WTC11 (cell line): ENCODE data around the gene OR6N2. TPM values are rescaled to one million over a fixed set of nuclear protein-coding genes. Genes with fewer than 3 reads are reported as not detected.

ENCODE experiments used
- ATAC-seq: fragments of 200-7000 bp; cut with Tn5 transposase; 2 replicates; pipeline ENCODE4 v1.10.0; 2021; ENCODE audit warnings: mild to moderate bottlenecking, moderate library complexity
- Bru-seq: library from RNA; stranded (reverse); fragments of 400-500 nt; gene quantifications from one replicate; lab custom pipeline; 2021; lab: Mats Ljungman, UMichigan
- CTCF ChIA-PET: fragments of 300-600 bp; sonication (Branson Sonifier 250); formaldehyde crosslinking; loops from one replicate; lab custom pipeline; 2021; ENCODE audit warnings: antibody characterized with exemption; lab: Charles Lee
- POLR2A ChIA-PET: fragments of 350-600 bp; sonication (Branson Sonifier 250); formaldehyde crosslinking; loops from one replicate; lab custom pipeline; 2021; ENCODE audit warnings: antibody characterized with exemption; lab: Charles Lee
- DNase-seq: peaks from one replicate; pipeline ENCODE4 v3.0.0; 2021; ENCODE audit warnings: low spot score
- H3K27ac Mint-ChIP-seq: 2 replicates; pipeline ENCODE4 v1.8.0; 2021; ENCODE audit warnings: mixed read lengths
- H3K27me3 Mint-ChIP-seq: 2 replicates; pipeline ENCODE4 v1.8.0; 2021; ENCODE audit warnings: low read depth, mild to moderate bottlenecking, moderate library complexity, mixed read lengths
- H3K36me3 Mint-ChIP-seq: 2 replicates; pipeline ENCODE4 v1.8.0; 2021; ENCODE audit warnings: mixed read lengths
- H3K4me1 Mint-ChIP-seq: 2 replicates; pipeline ENCODE4 v1.8.0; 2022; ENCODE audit warnings: mixed read lengths
- H3K4me3 Mint-ChIP-seq: 2 replicates; pipeline ENCODE4 v1.8.0; 2021; ENCODE audit warnings: mild to moderate bottlenecking, moderate library complexity, mixed read lengths
- H3K9me3 Mint-ChIP-seq: 2 replicates; pipeline ENCODE4 v1.8.0; 2021; ENCODE audit warnings: mixed read lengths
- ATF1 ChIP-seq: sonication (generic); formaldehyde crosslinking; IDR thresholded peaks from 2 replicates; pipeline ENCODE4 v1.8.1; 2023; ENCODE audit warnings: mild to moderate bottlenecking, moderate library complexity, missing genetic modification reagents
- ETV6 ChIP-seq: sonication (generic); formaldehyde crosslinking; IDR thresholded peaks from 2 replicates; pipeline ENCODE4 v1.8.1; 2022; ENCODE audit warnings: mild to moderate bottlenecking, missing genetic modification reagents
- FOXJ3 ChIP-seq: sonication (generic); formaldehyde crosslinking; IDR thresholded peaks from 2 replicates; pipeline ENCODE4 v1.9.0; 2021; ENCODE audit warnings: missing genetic modification reagents, mild to moderate bottlenecking, borderline replicate concordance
- FOXK1 ChIP-seq: sonication (generic); formaldehyde crosslinking; IDR thresholded peaks from 2 replicates; pipeline ENCODE4 v1.8.0; 2022; ENCODE audit warnings: mild to moderate bottlenecking, moderate library complexity, missing genetic modification reagents
- JUN ChIP-seq: sonication (generic); formaldehyde crosslinking; IDR thresholded peaks from 2 replicates; pipeline ENCODE4 v1.8.0; 2023; ENCODE audit warnings: mild to moderate bottlenecking, missing genetic modification reagents
- NFYB ChIP-seq: sonication (generic); formaldehyde crosslinking; conservative IDR thresholded peaks from 2 replicates; pipeline ENCODE4 v1.8.0; 2022; ENCODE audit warnings: low read depth, missing genetic modification reagents
- SMAD3 ChIP-seq: sonication (generic); formaldehyde crosslinking; IDR thresholded peaks from 2 replicates; pipeline ENCODE4 v1.8.0; 2022; ENCODE audit warnings: missing genetic modification reagents, mild to moderate bottlenecking, borderline replicate concordance
- SOX15 ChIP-seq: fragments of 250-450 bp; sonication (Bioruptor Pico); IDR thresholded peaks from 2 replicates; pipeline ENCODE4 v1.9.0; 2021; ENCODE audit warnings: mild to moderate bottlenecking
- ZNF317 ChIP-seq: sonication (generic); formaldehyde crosslinking; IDR thresholded peaks from 2 replicates; pipeline ENCODE4 v1.8.1; 2023; ENCODE audit warnings: low read depth, mild to moderate bottlenecking, moderate library complexity, missing genetic modification reagents, borderline replicate concordance
- ZNF416 ChIP-seq: fragments of 250-450 bp; sonication (Bioruptor Pico); IDR thresholded peaks from 2 replicates; pipeline ENCODE4 v1.9.0; 2021; ENCODE audit warnings: mild to moderate bottlenecking, inconsistent platforms
- ZNF671 ChIP-seq: fragments of 250-450 bp; sonication (Bioruptor Pico); IDR thresholded peaks from 2 replicates; pipeline ENCODE4 v1.8.0; 2021; ENCODE audit warnings: mild to moderate bottlenecking
- long read RNA-seq, 3 experiments: library from RNA in 1 of 3; library from capped mRNA in 1 of 3; library from polyadenylated mRNA in 1 of 3; unstranded in 2 of 3; stranded (forward) in 1 of 3; transcript quantifications; one replicate each; pipeline ENCODE4 v2.0.0, GENCODE V29; 2021
- total RNA-seq: library from RNA; stranded (reverse); gene quantifications from 3 replicates; pipeline ENCODE4 v1.2.3, GENCODE V29; 2021
- TF ChIP-seq, protein P1 (sequence below): sonication (generic); formaldehyde crosslinking; IDR thresholded peaks from 2 replicates; pipeline ENCODE4 v1.8.0; 2023; ENCODE audit warnings: missing genetic modification reagents
- TF ChIP-seq, protein P2 (sequence below): sonication (generic); formaldehyde crosslinking; IDR thresholded peaks from 2 replicates; pipeline ENCODE4 v1.8.1; 2023; ENCODE audit warnings: mild to moderate bottlenecking, moderate library complexity, missing genetic modification reagents
- TF ChIP-seq, protein P3 (sequence below): sonication (generic); formaldehyde crosslinking; IDR thresholded peaks from 2 replicates; pipeline ENCODE4 v1.8.1; 2022; ENCODE audit warnings: low read depth, missing genetic modification reagents, borderline replicate concordance
- TF ChIP-seq, protein P4 (sequence below): sonication (generic); formaldehyde crosslinking; conservative IDR thresholded peaks from 2 replicates; pipeline ENCODE4 v1.8.1; 2022; ENCODE audit warnings: mild to moderate bottlenecking, missing genetic modification reagents
- TF ChIP-seq, protein P5 (sequence below): sonication (generic); formaldehyde crosslinking; IDR thresholded peaks from 2 replicates; pipeline ENCODE4 v1.8.1; 2023; ENCODE audit warnings: mild to moderate bottlenecking, missing genetic modification reagents, borderline replicate concordance
- TF ChIP-seq, protein P6 (sequence below): sonication (generic); formaldehyde crosslinking; IDR thresholded peaks from 2 replicates; pipeline ENCODE4 v1.8.0; 2022; ENCODE audit warnings: mild to moderate bottlenecking, missing genetic modification reagents
- TF ChIP-seq, protein P7 (sequence below): sonication (generic); formaldehyde crosslinking; IDR thresholded peaks from 2 replicates; pipeline ENCODE4 v1.8.0; 2023; ENCODE audit warnings: missing genetic modification reagents, mild to moderate bottlenecking, borderline replicate concordance
- TF ChIP-seq, protein P8 (sequence below): fragments of 250-450 bp; sonication (Bioruptor Pico); IDR thresholded peaks from 2 replicates; pipeline ENCODE4 v2.1.2; 2022; ENCODE audit warnings: mild to moderate bottlenecking, moderate library complexity

OR6N2 gene, protein sequence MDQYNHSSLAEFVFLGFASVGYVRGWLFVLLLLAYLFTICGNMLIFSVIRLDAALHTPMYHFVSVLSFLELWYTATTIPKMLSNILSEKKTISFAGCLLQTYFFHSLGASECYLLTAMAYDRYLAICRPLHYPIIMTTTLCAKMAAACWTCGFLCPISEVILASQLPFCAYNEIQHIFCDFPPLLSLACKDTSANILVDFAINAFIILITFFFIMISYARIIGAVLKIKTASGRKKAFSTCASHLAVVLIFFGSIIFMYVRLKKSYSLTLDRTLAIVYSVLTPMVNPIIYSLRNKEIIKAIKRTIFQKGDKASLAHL
- total RNA-seq, result not detected in 3 replicates
- Bru-seq, nascent RNA, result not detected
- long read RNA-seq, experiment 1, result 0 reads
- long read RNA-seq, experiment 2, result 0 reads
- long read RNA-seq, experiment 3, result 0 reads

DNA sequence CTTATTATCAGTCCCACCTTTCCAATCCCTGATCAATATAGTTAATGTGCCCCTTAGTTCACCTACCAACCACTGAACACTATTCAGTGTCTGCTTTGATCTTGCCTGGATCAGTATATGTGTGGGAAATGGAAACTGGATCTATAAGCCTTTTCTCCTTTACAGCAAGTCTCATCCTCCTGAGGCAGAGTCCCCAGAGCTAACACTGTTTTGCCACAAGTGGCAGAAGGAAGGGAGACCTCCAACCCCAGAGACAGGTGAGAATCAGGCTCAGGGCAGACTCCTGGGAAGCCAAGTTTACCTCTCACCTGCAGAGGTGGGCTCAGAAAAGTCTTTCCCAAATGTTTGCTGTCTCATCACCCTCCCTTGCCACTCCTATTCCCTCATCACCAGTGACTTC is at the start of gene OR6N2:
OR6N2 (minus strand) TSS at position 101 of the 400 bp plus-strand sequence. CDS start 3,569 bp downstream, outside the sequence.
- ChIA-PET CTCF (no interaction called here), POLR2A (no interaction called here)
- Mint-ChIP-seq H3K27me3 (no peaks in the 10 kb centered on the region; the same call in 1 of the 2 replicates), H3K4me1 (no peaks in the 10 kb centered on the region), H3K9me3 (no peaks in the 10 kb centered on the region), H3K27ac (no peak within 1 kb of the TSS), H3K36me3 (no peaks in the 10 kb centered on the region), H3K4me3 (no peak within 1 kb of the TSS)
- ATAC-seq (no peak), DNase-seq (no peak)
- TF ChIP-seq, protein P1, sequence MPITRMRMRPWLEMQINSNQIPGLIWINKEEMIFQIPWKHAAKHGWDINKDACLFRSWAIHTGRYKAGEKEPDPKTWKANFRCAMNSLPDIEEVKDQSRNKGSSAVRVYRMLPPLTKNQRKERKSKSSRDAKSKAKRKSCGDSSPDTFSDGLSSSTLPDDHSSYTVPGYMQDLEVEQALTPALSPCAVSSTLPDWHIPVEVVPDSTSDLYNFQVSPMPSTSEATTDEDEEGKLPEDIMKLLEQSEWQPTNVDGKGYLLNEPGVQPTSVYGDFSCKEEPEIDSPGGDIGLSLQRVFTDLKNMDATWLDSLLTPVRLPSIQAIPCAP (CRISPR knock-in tag), result no peak
- TF ChIP-seq, protein P2, sequence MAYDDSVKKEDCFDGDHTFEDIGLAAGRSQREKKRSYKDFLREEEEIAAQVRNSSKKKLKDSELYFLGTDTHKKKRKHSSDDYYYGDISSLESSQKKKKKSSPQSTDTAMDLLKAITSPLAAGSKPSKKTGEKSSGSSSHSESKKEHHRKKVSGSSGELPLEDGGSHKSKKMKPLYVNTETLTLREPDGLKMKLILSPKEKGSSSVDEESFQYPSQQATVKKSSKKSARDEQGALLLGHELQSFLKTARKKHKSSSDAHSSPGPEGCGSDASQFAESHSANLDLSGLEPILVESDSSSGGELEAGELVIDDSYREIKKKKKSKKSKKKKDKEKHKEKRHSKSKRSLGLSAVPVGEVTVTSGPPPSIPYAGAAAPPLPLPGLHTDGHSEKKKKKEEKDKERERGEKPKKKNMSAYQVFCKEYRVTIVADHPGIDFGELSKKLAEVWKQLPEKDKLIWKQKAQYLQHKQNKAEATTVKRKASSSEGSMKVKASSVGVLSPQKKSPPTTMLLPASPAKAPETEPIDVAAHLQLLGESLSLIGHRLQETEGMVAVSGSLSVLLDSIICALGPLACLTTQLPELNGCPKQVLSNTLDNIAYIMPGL (CRISPR knock-in tag), result no peak
- TF ChIP-seq, protein P3, sequence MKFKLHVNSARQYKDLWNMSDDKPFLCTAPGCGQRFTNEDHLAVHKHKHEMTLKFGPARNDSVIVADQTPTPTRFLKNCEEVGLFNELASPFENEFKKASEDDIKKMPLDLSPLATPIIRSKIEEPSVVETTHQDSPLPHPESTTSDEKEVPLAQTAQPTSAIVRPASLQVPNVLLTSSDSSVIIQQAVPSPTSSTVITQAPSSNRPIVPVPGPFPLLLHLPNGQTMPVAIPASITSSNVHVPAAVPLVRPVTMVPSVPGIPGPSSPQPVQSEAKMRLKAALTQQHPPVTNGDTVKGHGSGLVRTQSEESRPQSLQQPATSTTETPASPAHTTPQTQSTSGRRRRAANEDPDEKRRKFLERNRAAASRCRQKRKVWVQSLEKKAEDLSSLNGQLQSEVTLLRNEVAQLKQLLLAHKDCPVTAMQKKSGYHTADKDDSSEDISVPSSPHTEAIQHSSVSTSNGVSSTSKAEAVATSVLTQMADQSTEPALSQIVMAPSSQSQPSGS (CRISPR knock-in tag), result no peak
- TF ChIP-seq ATF1 (CRISPR knock-in tag), result no peak
- TF ChIP-seq ZNF317 (CRISPR knock-in tag), result no peak
- TF ChIP-seq FOXK1 (CRISPR knock-in tag), result no peak
- no peak for TF ChIP-seq JUN (CRISPR knock-in tag)
- TF ChIP-seq SMAD3 (CRISPR knock-in tag), result no peak
- TF ChIP-seq, protein P4, sequence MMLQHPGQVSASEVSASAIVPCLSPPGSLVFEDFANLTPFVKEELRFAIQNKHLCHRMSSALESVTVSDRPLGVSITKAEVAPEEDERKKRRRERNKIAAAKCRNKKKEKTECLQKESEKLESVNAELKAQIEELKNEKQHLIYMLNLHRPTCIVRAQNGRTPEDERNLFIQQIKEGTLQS, result no peak
- TF ChIP-seq ZNF671, result no peak
- TF ChIP-seq NFYB, result no peak
- TF ChIP-seq, protein P5, sequence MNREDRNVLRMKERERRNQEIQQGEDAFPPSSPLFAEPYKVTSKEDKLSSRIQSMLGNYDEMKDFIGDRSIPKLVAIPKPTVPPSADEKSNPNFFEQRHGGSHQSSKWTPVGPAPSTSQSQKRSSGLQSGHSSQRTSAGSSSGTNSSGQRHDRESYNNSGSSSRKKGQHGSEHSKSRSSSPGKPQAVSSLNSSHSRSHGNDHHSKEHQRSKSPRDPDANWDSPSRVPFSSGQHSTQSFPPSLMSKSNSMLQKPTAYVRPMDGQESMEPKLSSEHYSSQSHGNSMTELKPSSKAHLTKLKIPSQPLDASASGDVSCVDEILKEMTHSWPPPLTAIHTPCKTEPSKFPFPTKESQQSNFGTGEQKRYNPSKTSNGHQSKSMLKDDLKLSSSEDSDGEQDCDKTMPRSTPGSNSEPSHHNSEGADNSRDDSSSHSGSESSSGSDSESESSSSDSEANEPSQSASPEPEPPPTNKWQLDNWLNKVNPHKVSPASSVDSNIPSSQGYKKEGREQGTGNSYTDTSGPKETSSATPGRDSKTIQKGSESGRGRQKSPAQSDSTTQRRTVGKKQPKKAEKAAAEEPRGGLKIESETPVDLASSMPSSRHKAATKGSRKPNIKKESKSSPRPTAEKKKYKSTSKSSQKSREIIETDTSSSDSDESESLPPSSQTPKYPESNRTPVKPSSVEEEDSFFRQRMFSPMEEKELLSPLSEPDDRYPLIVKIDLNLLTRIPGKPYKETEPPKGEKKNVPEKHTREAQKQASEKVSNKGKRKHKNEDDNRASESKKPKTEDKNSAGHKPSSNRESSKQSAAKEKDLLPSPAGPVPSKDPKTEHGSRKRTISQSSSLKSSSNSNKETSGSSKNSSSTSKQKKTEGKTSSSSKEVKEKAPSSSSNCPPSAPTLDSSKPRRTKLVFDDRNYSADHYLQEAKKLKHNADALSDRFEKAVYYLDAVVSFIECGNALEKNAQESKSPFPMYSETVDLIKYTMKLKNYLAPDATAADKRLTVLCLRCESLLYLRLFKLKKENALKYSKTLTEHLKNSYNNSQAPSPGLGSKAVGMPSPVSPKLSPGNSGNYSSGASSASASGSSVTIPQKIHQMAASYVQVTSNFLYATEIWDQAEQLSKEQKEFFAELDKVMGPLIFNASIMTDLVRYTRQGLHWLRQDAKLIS (CRISPR knock-in tag), result no peak
- no peak for TF ChIP-seq ETV6 (CRISPR knock-in tag)
- TF ChIP-seq FOXJ3 (CRISPR knock-in tag), result no peak
- no peak for TF ChIP-seq SOX15 (CRISPR knock-in tag)
- TF ChIP-seq ZNF416 (CRISPR knock-in tag), result no peak
- TF ChIP-seq, protein P6, sequence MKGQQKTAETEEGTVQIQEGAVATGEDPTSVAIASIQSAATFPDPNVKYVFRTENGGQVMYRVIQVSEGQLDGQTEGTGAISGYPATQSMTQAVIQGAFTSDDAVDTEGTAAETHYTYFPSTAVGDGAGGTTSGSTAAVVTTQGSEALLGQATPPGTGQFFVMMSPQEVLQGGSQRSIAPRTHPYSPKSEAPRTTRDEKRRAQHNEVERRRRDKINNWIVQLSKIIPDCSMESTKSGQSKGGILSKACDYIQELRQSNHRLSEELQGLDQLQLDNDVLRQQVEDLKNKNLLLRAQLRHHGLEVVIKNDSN, result no peak
- TF ChIP-seq, protein P7, sequence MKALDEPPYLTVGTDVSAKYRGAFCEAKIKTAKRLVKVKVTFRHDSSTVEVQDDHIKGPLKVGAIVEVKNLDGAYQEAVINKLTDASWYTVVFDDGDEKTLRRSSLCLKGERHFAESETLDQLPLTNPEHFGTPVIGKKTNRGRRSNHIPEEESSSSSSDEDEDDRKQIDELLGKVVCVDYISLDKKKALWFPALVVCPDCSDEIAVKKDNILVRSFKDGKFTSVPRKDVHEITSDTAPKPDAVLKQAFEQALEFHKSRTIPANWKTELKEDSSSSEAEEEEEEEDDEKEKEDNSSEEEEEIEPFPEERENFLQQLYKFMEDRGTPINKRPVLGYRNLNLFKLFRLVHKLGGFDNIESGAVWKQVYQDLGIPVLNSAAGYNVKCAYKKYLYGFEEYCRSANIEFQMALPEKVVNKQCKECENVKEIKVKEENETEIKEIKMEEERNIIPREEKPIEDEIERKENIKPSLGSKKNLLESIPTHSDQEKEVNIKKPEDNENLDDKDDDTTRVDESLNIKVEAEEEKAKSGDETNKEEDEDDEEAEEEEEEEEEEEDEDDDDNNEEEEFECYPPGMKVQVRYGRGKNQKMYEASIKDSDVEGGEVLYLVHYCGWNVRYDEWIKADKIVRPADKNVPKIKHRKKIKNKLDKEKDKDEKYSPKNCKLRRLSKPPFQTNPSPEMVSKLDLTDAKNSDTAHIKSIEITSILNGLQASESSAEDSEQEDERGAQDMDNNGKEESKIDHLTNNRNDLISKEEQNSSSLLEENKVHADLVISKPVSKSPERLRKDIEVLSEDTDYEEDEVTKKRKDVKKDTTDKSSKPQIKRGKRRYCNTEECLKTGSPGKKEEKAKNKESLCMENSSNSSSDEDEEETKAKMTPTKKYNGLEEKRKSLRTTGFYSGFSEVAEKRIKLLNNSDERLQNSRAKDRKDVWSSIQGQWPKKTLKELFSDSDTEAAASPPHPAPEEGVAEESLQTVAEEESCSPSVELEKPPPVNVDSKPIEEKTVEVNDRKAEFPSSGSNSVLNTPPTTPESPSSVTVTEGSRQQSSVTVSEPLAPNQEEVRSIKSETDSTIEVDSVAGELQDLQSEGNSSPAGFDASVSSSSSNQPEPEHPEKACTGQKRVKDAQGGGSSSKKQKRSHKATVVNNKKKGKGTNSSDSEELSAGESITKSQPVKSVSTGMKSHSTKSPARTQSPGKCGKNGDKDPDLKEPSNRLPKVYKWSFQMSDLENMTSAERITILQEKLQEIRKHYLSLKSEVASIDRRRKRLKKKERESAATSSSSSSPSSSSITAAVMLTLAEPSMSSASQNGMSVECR (CRISPR knock-in tag), result no peak
- TF ChIP-seq, protein P8, sequence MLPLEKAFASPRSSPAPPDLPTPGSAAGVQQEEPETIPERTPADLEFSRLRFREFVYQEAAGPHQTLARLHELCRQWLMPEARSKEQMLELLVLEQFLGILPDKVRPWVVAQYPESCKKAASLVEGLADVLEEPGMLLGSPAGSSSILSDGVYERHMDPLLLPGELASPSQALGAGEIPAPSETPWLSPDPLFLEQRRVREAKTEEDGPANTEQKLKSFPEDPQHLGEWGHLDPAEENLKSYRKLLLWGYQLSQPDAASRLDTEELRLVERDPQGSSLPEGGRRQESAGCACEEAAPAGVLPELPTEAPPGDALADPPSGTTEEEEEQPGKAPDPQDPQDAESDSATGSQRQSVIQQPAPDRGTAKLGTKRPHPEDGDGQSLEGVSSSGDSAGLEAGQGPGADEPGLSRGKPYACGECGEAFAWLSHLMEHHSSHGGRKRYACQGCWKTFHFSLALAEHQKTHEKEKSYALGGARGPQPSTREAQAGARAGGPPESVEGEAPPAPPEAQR (CRISPR knock-in tag), result no peak
